ENCODE data around the gene PHAF1.

Gene PHAF1

GRCh38 chr16:67104061-67104460 is 5.7 kb upstream of the PHAF1 start:
- ChIA-PET CTCF (interaction anchor here (0.6 to 13.4 kb wide), 17 partner anchors 10 to 183 kb away, joined by 3 to 206 read pairs (median 6); no protein-coding TSS in a partner anchor), POLR2A (no interaction called here)
- H3K4me3 ChIP-seq (ENCODE audit: control insufficient read depth in 1 of 7, extremely low read depth in 1 of 7, insufficient read depth in 4 of 7, low read depth in 2 of 7, low read length in 6 of 7), result no peak overlapping the region
- no peaks in the 10 kb centered on the region for H3K27me3 ChIP-seq (replicated peaks in 2 of 5; ENCODE audit: control insufficient read depth in 4 of 5, insufficient read depth in 5 of 5, low read length in 4 of 5)
- H3K9me3 ChIP-seq (ENCODE audit: control extremely low read depth in 1 of 5, control insufficient read depth in 4 of 5, insufficient read depth in 2 of 5, low read depth in 1 of 5, low read length in 4 of 5), result no peaks in the 10 kb centered on the region
- H3K27ac ChIP-seq (ENCODE audit: insufficient read depth in 1 of 2, low read depth in 1 of 2, low read length in 2 of 2, poor library complexity in 1 of 2, severe bottlenecking in 2 of 2), result no peak overlapping the region
- 58% methylated on average over 4 of the region's 4 CpGs for WGBS (ENCODE audit: insufficient coverage)
- H3K36me3 ChIP-seq (ENCODE audit: control insufficient read depth in 4 of 4, insufficient read depth in 4 of 4, low read length in 3 of 4), result peaks cover 1 to 14% (median 5%) of the 10 kb centered on the region in 4 experiments
- peak; percentile 14 to 48 (median 45) for DNase-seq
- H3K4me1 ChIP-seq (ENCODE audit: control extremely low read depth in 1 of 4, control insufficient read depth in 4 of 4, insufficient read depth in 4 of 4, low read length in 3 of 4), result peaks cover 2 to 8% (median 5%) of the 10 kb centered on the region in 4 experiments

- no peak overlapping the region for H3K27ac ChIP-seq (ENCODE audit: insufficient read depth in 1 of 2, low read depth in 1 of 2, low read length in 2 of 2, poor library complexity in 1 of 2, severe bottlenecking in 2 of 2)
- no peak for DNase-seq
- WGBS (ENCODE audit: insufficient coverage), result 90% methylated on average over 3 of the region's 6 CpGs
Observed at GRCh38 chr16:67104845-67105244, 4.9 kb upstream of the PHAF1 start.

GRCh38 chr16:67105246-67105645 is 4.5 kb upstream of the PHAF1 start:
- Histone ChIP-seq H3K4me1 (ENCODE audit: control extremely low read depth in 1 of 4, control insufficient read depth in 4 of 4, insufficient read depth in 4 of 4, low read length in 3 of 4) (peaks cover 2 to 15% (median 12%) of the 10 kb centered on the region in 4 experiments), H3K36me3 (ENCODE audit: control insufficient read depth in 4 of 4, insufficient read depth in 4 of 4, low read length in 3 of 4) (peaks cover 0 to 8% (median 1%) of the 10 kb centered on the region in 4 experiments), H3K27me3 (replicated peaks in 2 of 5; ENCODE audit: control insufficient read depth in 4 of 5, insufficient read depth in 5 of 5, low read length in 4 of 5) (no peaks in the 10 kb centered on the region), H3K4me3 (ENCODE audit: control insufficient read depth in 1 of 7, extremely low read depth in 1 of 7, insufficient read depth in 4 of 7, low read depth in 2 of 7, low read length in 6 of 7) (no peak overlapping the region), H3K27ac (ENCODE audit: insufficient read depth in 1 of 2, low read depth in 1 of 2, low read length in 2 of 2, poor library complexity in 1 of 2, severe bottlenecking in 2 of 2) (no peak overlapping the region), H3K9me3 (ENCODE audit: control extremely low read depth in 1 of 5, control insufficient read depth in 4 of 5, insufficient read depth in 2 of 5, low read depth in 1 of 5, low read length in 4 of 5) (no peaks in the 10 kb centered on the region)
- WGBS (ENCODE audit: insufficient coverage), result 73% methylated on average over 1 of the region's 2 CpGs
- ChIA-PET POLR2A (no interaction called here), CTCF (interaction anchor here (1.2 to 13.4 kb wide), 9 partner anchors 46 to 129 kb away, joined by 3 to 206 read pairs (median 5); partner anchors contain the start of gene B3GNT9)
- DNase-seq, result no peak

More at GRCh38 chr16:67104845-67105244, 4.9 kb upstream of the PHAF1 start:
- H3K4me1 ChIP-seq (ENCODE audit: control extremely low read depth in 1 of 4, control insufficient read depth in 4 of 4, insufficient read depth in 4 of 4, low read length in 3 of 4), result peaks cover 2 to 14% (median 11%) of the 10 kb centered on the region in 4 experiments
- ChIA-PET CTCF (interaction anchor here (0.7 to 13.4 kb wide), 8 partner anchors 35 to 127 kb away, joined by 3 to 206 read pairs (median 7); partner anchors contain the start of gene B3GNT9), POLR2A (no interaction called here)
- H3K4me3 ChIP-seq (ENCODE audit: control insufficient read depth in 1 of 7, extremely low read depth in 1 of 7, insufficient read depth in 4 of 7, low read depth in 2 of 7, low read length in 6 of 7), result no peak overlapping the region
- H3K36me3 ChIP-seq (ENCODE audit: control insufficient read depth in 4 of 4, insufficient read depth in 4 of 4, low read length in 3 of 4), result peaks cover 0 to 8% (median 1%) of the 10 kb centered on the region in 4 experiments
- no peaks in the 10 kb centered on the region for H3K9me3 ChIP-seq (ENCODE audit: control extremely low read depth in 1 of 5, control insufficient read depth in 4 of 5, insufficient read depth in 2 of 5, low read depth in 1 of 5, low read length in 4 of 5)
- no peaks in the 10 kb centered on the region for H3K27me3 ChIP-seq (replicated peaks in 2 of 5; ENCODE audit: control insufficient read depth in 4 of 5, insufficient read depth in 5 of 5, low read length in 4 of 5)

GRCh38 chr16:67105881-67106280 is 3.9 kb upstream of the PHAF1 start:
- ChIA-PET POLR2A (no interaction called here), CTCF (interaction anchor here (1.2 to 13.4 kb wide), 8 partner anchors 45 to 130 kb away, joined by 3 to 206 read pairs (median 4); partner anchors contain the start of gene B3GNT9)
- no peak for DNase-seq
- Histone ChIP-seq H3K4me3 (ENCODE audit: control insufficient read depth in 1 of 7, extremely low read depth in 1 of 7, insufficient read depth in 4 of 7, low read depth in 2 of 7, low read length in 6 of 7) (no peak overlapping the region), H3K27ac (ENCODE audit: insufficient read depth in 1 of 2, low read depth in 1 of 2, low read length in 2 of 2, poor library complexity in 1 of 2, severe bottlenecking in 2 of 2) (no peak overlapping the region), H3K4me1 (ENCODE audit: control extremely low read depth in 1 of 4, control insufficient read depth in 4 of 4, insufficient read depth in 4 of 4, low read length in 3 of 4) (peaks cover 2 to 21% (median 17%) of the 10 kb centered on the region in 4 experiments), H3K36me3 (ENCODE audit: control insufficient read depth in 4 of 4, insufficient read depth in 4 of 4, low read length in 3 of 4) (peaks cover 0 to 8% (median 1%) of the 10 kb centered on the region in 4 experiments), H3K9me3 (ENCODE audit: control extremely low read depth in 1 of 5, control insufficient read depth in 4 of 5, insufficient read depth in 2 of 5, low read depth in 1 of 5, low read length in 4 of 5) (no peaks in the 10 kb centered on the region), H3K27me3 (replicated peaks in 2 of 5; ENCODE audit: control insufficient read depth in 4 of 5, insufficient read depth in 5 of 5, low read length in 4 of 5) (no peaks in the 10 kb centered on the region)
- whole genome bisulfite sequencing (ENCODE audit: insufficient coverage), result 83% methylated on average over 4 of the region's 5 CpGs

- WGBS (ENCODE audit: insufficient coverage), result 99% methylated on average over 6 of the region's 6 CpGs
- CTCF ChIA-PET, result interaction anchor here (13.4 kb wide), 1 partner anchor 89 kb away, joined by 206 read pairs; no protein-coding TSS in a partner anchor
- no peak overlapping the region for H3K4me3 ChIP-seq (ENCODE audit: control insufficient read depth in 1 of 7, extremely low read depth in 1 of 7, insufficient read depth in 4 of 7, low read depth in 2 of 7, low read length in 6 of 7)
Observed at GRCh38 chr16:67108489-67108888, 1.3 kb upstream of the PHAF1 start.

GRCh38 chr16:67108931-67109406 is 772 bp upstream of the PHAF1 start:
- POLR2A ChIA-PET, result no interaction called here
- peaks cover 0 to 3% (median 1%) of the 10 kb centered on the region in 4 experiments for H3K36me3 ChIP-seq (ENCODE audit: control insufficient read depth in 4 of 4, insufficient read depth in 4 of 4, low read length in 3 of 4)
- no peak for DNase-seq
- peak overlapping the region in 4 of 7 experiments; percentile 92 to 98 (median 94) for H3K4me3 ChIP-seq (ENCODE audit: control insufficient read depth in 1 of 7, extremely low read depth in 1 of 7, insufficient read depth in 4 of 7, low read depth in 2 of 7, low read length in 6 of 7)
- no peaks in the 10 kb centered on the region for H3K27me3 ChIP-seq (replicated peaks in 2 of 5; ENCODE audit: control insufficient read depth in 4 of 5, insufficient read depth in 5 of 5, low read length in 4 of 5)
- no peaks in the 10 kb centered on the region for H3K9me3 ChIP-seq (ENCODE audit: control extremely low read depth in 1 of 5, control insufficient read depth in 4 of 5, insufficient read depth in 2 of 5, low read depth in 1 of 5, low read length in 4 of 5)
- peak overlapping the region in 1 of 2 experiments; percentile 85 for H3K27ac ChIP-seq (ENCODE audit: insufficient read depth in 1 of 2, low read depth in 1 of 2, low read length in 2 of 2, poor library complexity in 1 of 2, severe bottlenecking in 2 of 2)
- 93% methylated on average over 18 of the region's 18 CpGs for WGBS (ENCODE audit: insufficient coverage)
- CTCF ChIA-PET, result interaction anchor here (13.4 kb wide), 1 partner anchor 89 kb away, joined by 206 read pairs; no protein-coding TSS in a partner anchor
- H3K4me1 ChIP-seq (ENCODE audit: control extremely low read depth in 1 of 4, control insufficient read depth in 4 of 4, insufficient read depth in 4 of 4, low read length in 3 of 4), result peaks cover 9 to 39% (median 25%) of the 10 kb centered on the region in 4 experiments

More at GRCh38 chr16:67108489-67108888, 1.3 kb upstream of the PHAF1 start:
- Histone ChIP-seq H3K9me3 (ENCODE audit: control extremely low read depth in 1 of 5, control insufficient read depth in 4 of 5, insufficient read depth in 2 of 5, low read depth in 1 of 5, low read length in 4 of 5) (no peaks in the 10 kb centered on the region), H3K4me1 (ENCODE audit: control extremely low read depth in 1 of 4, control insufficient read depth in 4 of 4, insufficient read depth in 4 of 4, low read length in 3 of 4) (peaks cover 9 to 39% (median 25%) of the 10 kb centered on the region in 4 experiments), H3K27ac (ENCODE audit: insufficient read depth in 1 of 2, low read depth in 1 of 2, low read length in 2 of 2, poor library complexity in 1 of 2, severe bottlenecking in 2 of 2) (no peak overlapping the region), H3K36me3 (ENCODE audit: control insufficient read depth in 4 of 4, insufficient read depth in 4 of 4, low read length in 3 of 4) (peaks cover 0 to 3% (median 1%) of the 10 kb centered on the region in 4 experiments), H3K27me3 (replicated peaks in 2 of 5; ENCODE audit: control insufficient read depth in 4 of 5, insufficient read depth in 5 of 5, low read length in 4 of 5) (no peaks in the 10 kb centered on the region)
- no peak for DNase-seq
- POLR2A ChIA-PET, result no interaction called here

GRCh38 chr16:67111951-67112444 is 2.3 kb downstream of the PHAF1 start:
- POLR2A ChIA-PET, result no interaction called here
- Histone ChIP-seq H3K27me3 (replicated peaks in 2 of 5; ENCODE audit: control insufficient read depth in 4 of 5, insufficient read depth in 5 of 5, low read length in 4 of 5) (no peaks in the 10 kb centered on the region), H3K36me3 (ENCODE audit: control insufficient read depth in 4 of 4, insufficient read depth in 4 of 4, low read length in 3 of 4) (peaks cover 0 to 5% (median 2%) of the 10 kb centered on the region in 4 experiments), H3K27ac (ENCODE audit: insufficient read depth in 1 of 2, low read depth in 1 of 2, low read length in 2 of 2, poor library complexity in 1 of 2, severe bottlenecking in 2 of 2) (peak overlapping the region in 1 of 2 experiments; percentile 43), H3K4me1 (ENCODE audit: control extremely low read depth in 1 of 4, control insufficient read depth in 4 of 4, insufficient read depth in 4 of 4, low read length in 3 of 4) (peaks cover 7 to 35% (median 28%) of the 10 kb centered on the region in 4 experiments), H3K4me3 (ENCODE audit: control insufficient read depth in 1 of 7, extremely low read depth in 1 of 7, insufficient read depth in 4 of 7, low read depth in 2 of 7, low read length in 6 of 7) (no peak overlapping the region), H3K9me3 (ENCODE audit: control extremely low read depth in 1 of 5, control insufficient read depth in 4 of 5, insufficient read depth in 2 of 5, low read depth in 1 of 5, low read length in 4 of 5) (no peaks in the 10 kb centered on the region)
- CTCF ChIA-PET, result interaction anchor here (0.7 to 5.7 kb wide), 9 partner anchors 10 to 197 kb away, joined by 3 to 30 read pairs (median 4); partner anchors contain the start of gene NOL3
- no peak for DNase-seq
- 100% methylated on average over 2 of the region's 4 CpGs for WGBS (ENCODE audit: insufficient coverage)

All from common myeloid progenitor, CD34-positive (primary cell).